ENCODE results near the gene PSORS1C2. TPM values are rescaled to one million over a fixed set of nuclear protein-coding genes. Genes with fewer than 3 reads are reported as not detected.

PSORS1C2 gene
- total RNA-seq, 1 donor from 2014 or later: not detected

DNA sequence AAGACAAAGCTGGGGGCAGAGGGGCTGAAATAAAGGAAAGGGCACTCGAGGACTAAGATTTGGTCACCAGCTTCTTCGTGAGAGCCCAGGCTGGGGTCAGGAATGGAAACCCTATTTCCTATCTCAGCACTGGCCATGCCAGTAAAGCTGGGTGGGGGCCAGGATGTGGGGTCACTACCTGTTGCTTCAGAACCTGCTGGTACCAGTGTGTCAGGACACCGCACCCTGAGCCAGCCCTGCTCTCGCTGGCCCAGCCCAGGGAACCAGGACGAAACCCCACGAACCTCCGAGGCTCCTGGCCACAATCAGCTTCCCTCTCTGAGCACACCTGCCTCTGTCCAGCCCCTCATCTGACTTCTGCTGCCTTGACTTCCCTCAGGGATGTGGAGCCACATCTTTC is 20.7 kb downstream of the PSORS1C2 start:
- DNase-seq (ENCODE audit: extremely low spot score in 2 of 2): no peak
- no peak overlapping the region for H3K4me3 ChIP-seq
- H3K27ac ChIP-seq: no peak overlapping the region
- intact Hi-C loops (cut with DNase I): no loop called here
- no peaks in the 10 kb centered on the region for H3K9me3 ChIP-seq
- TF ChIP-seq POLR2AphosphoS5 (IDR thresholded peaks at IDR 0.05; ENCODE audit: insufficient read depth in 1 of 2, low read depth in 1 of 2) (no peak), POLR2A (IDR thresholded peaks at IDR 0.05) (no peak)
- TF ChIP-seq, protein P1, sequence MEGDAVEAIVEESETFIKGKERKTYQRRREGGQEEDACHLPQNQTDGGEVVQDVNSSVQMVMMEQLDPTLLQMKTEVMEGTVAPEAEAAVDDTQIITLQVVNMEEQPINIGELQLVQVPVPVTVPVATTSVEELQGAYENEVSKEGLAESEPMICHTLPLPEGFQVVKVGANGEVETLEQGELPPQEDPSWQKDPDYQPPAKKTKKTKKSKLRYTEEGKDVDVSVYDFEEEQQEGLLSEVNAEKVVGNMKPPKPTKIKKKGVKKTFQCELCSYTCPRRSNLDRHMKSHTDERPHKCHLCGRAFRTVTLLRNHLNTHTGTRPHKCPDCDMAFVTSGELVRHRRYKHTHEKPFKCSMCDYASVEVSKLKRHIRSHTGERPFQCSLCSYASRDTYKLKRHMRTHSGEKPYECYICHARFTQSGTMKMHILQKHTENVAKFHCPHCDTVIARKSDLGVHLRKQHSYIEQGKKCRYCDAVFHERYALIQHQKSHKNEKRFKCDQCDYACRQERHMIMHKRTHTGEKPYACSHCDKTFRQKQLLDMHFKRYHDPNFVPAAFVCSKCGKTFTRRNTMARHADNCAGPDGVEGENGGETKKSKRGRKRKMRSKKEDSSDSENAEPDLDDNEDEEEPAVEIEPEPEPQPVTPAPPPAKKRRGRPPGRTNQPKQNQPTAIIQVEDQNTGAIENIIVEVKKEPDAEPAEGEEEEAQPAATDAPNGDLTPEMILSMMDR (IDR thresholded peaks at IDR 0.05): no peak
- no peaks in the 10 kb centered on the region for H3K36me3 ChIP-seq
- H3K27me3 ChIP-seq: no peaks in the 10 kb centered on the region
- peaks cover 57% of the 10 kb centered on the region for H3K4me1 ChIP-seq

DNA sequence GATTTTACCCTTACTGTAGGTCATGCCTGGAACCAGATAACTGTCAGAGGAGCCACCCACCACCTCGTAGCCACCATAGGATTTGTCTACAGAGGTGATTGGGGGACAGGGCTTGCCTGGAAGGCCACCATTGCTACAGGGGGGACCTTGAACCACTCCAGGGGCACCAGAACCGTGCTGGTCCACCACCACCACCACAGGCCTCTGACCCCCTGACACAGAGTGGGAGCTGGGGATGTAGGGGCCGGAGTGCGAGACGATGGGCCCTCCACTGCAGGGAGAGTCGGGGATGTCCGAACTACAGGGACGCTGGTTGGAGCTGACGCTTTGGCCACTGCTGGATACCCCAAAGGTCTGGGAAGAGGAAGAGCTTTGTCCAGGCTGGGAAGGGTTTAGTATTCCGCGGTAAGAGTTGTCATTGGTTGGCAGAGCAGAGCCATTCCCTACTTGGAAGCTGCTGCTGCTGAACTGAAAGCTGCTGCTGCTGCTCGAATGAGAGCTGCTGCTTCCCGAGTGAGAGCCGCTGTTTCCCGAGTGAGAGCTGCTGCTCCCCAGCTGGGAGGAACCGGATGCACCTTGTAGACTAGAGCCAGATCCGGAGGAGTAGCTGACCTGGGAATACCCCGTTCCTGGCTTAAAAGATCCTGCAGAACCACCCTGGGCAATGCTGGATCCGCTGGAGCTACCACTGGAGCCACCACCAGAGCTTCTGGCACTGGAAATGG is 22.0 kb downstream of the PSORS1C2 start:
- Histone ChIP-seq H3K9me3 (no peaks in the 10 kb centered on the region), H3K4me3 (peak overlapping the region; percentile 23 to 30), H3K4me1 (peaks cover 48% of the 10 kb centered on the region), H3K27ac (peak overlapping the region; percentile 44), H3K27me3 (no peaks in the 10 kb centered on the region), H3K36me3 (no peaks in the 10 kb centered on the region)
- intact Hi-C loops (cut with DNase I): no loop called here
- TF ChIP-seq POLR2AphosphoS5 (IDR thresholded peaks at IDR 0.05; ENCODE audit: insufficient read depth in 1 of 2, low read depth in 1 of 2) (peak in 1 of 2 donors; percentile 32), POLR2A (IDR thresholded peaks at IDR 0.05) (no peak)
- TF ChIP-seq, protein P1 (IDR thresholded peaks at IDR 0.05): no peak
- DNase-seq (ENCODE audit: extremely low spot score in 2 of 2): no peak

DNA sequence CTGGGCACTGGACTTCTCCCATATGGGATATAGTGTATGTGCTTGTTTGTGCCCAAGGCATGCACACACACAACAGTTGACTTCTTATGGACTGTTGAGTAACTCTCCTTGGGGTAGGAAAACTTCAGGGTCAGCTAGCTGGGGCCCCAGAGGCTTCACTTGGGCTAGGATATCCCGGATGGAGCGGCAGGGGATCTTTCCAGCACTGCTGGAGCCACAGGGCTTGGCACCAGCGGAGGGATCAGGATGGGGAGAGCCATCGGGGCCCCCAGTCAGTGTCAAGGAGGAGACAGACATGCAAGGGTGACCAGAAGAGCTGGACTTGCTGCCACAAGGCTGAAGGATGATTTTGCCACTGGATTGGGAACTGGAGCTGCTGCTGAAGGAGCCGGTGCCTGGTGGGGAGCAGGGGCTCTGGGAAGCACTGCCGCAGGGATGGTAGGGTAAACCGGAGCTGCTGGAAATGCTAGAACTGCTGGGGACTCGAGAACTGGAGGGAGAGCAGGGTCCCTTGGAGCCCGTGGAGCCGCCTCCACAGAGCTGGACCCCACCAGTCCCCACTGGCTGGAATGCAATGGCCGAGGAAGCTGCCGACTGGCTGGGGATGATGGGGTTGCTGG is 22.8 kb downstream of the PSORS1C2 start:
- no peak for DNase-seq (ENCODE audit: extremely low spot score in 2 of 2)

DNA sequence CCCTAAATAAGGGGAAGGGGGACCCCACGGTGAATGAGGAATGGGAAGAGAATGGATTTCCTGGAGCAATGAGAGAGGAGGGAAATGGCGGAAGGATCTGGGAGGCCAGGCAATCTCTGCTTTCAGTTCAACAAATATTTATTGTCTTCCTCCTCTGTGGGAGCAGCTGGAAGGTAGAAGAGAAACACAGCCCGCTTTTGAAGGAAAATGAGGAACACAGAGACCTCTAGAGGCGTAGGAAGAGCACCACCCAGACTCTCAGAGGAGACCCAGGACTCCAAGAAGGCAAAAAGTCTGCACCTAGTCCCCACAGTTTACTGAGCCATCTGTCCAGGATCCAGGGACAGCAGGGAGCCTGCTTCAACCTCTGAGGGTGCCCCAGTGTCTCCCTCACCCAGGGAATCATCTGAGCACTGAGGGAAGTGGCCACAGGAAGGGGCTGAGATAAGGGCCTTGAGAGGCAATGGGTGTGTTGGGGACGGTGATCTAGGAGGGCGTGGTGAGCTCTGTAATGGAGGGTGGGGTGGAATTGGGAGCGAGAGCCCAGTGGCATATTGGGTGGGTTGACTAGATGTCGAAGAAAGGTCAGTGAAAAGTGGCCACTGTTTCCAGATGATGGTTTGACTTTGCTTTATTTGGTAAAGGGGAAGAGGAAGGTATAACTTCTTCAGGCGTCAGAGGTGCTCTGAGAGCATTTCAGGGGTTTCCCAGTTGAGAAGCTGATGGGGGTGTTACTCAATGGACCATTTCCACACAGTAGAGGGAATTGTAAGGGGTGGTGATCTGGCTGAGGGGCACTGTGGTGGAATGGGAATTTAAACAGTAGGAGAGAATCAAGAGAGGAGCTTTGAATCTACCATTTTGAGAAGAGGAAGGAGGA is 23.7 kb downstream of the PSORS1C2 start:
- peak overlapping the region; percentile 81 for H3K27ac ChIP-seq
- no peak for DNase-seq (ENCODE audit: extremely low spot score in 2 of 2)
- TF ChIP-seq, protein P1 (IDR thresholded peaks at IDR 0.05): no peak
- peak in 1 of 2 donors; percentile 1 for TF ChIP-seq POLR2AphosphoS5 (IDR thresholded peaks at IDR 0.05; ENCODE audit: insufficient read depth in 1 of 2, low read depth in 1 of 2)
- peak overlapping the region; percentile 29 to 35 for H3K4me3 ChIP-seq
- no peaks in the 10 kb centered on the region for H3K36me3 ChIP-seq
- H3K9me3 ChIP-seq: no peaks in the 10 kb centered on the region
- H3K27me3 ChIP-seq: no peaks in the 10 kb centered on the region
- intact Hi-C loops (cut with DNase I): no loop called here
- peaks cover 48% of the 10 kb centered on the region for H3K4me1 ChIP-seq

More for the DNA sequence above, 22.8 kb downstream of the PSORS1C2 start:
- no peaks in the 10 kb centered on the region for H3K27me3 ChIP-seq
- H3K27ac ChIP-seq: peak overlapping the region; percentile 81
- intact Hi-C loops (cut with DNase I): no loop called here
- no peak for TF ChIP-seq POLR2A (IDR thresholded peaks at IDR 0.05)
- TF ChIP-seq POLR2AphosphoS5 (IDR thresholded peaks at IDR 0.05; ENCODE audit: insufficient read depth in 1 of 2, low read depth in 1 of 2): no peak
- TF ChIP-seq, protein P1 (IDR thresholded peaks at IDR 0.05): no peak
- H3K4me3 ChIP-seq: no peak overlapping the region
- no peaks in the 10 kb centered on the region for H3K9me3 ChIP-seq
- peaks cover 48% of the 10 kb centered on the region for H3K4me1 ChIP-seq
- no peaks in the 10 kb centered on the region for H3K36me3 ChIP-seq

Data from vagina (tissue), 2 donors.